GM19351 (cell line): Measurements from ENCODE around the gene PRKAG1.

Source experiments
- ATAC-seq: cut with Tn5 transposase; IDR thresholded peaks from one replicate; pipeline ENCODE4 v1.9.1; 2021; ENCODE audit warnings: mild to moderate bottlenecking, moderate library complexity; ENCODE audit not compliant: unreplicated experiment

Gene PRKAG1

GRCh38 chr12:49050507-49051372, 32.2 kb upstream of the PRKAG1 start:
- ATAC-seq, result no peak

GRCh38 chr12:49049566-49050224, 31.1 kb upstream of the PRKAG1 start:
- ATAC-seq, result no peak

- no peak for ATAC-seq
Observed at GRCh38 chr12:49048953-49049352, 30.4 kb upstream of the PRKAG1 start.

- ATAC-seq, result no peak
Observed at GRCh38 chr12:49046129-49046895, 27.7 kb upstream of the PRKAG1 start.

GRCh38 chr12:49044660-49045059, 26.1 kb upstream of the PRKAG1 start:
- no peak for ATAC-seq

GRCh38 chr12:49043856-49044258, 25.3 kb upstream of the PRKAG1 start:
- no peak for ATAC-seq

GRCh38 chr12:49043241-49043640, 24.7 kb upstream of the PRKAG1 start:
- ATAC-seq, result no peak

- ATAC-seq, result no peak
Observed at GRCh38 chr12:49041881-49042484, 23.4 kb upstream of the PRKAG1 start.

- no peak for ATAC-seq
Observed at GRCh38 chr12:49041036-49041880, 22.7 kb upstream of the PRKAG1 start.

GRCh38 chr12:49040364-49040855, 21.8 kb upstream of the PRKAG1 start:
- no peak for ATAC-seq

- no peak for ATAC-seq
Observed at GRCh38 chr12:49039421-49040363, 21.1 kb upstream of the PRKAG1 start.

- ATAC-seq, result no peak
Observed at GRCh38 chr12:49038291-49038955, 19.8 kb upstream of the PRKAG1 start.

- ATAC-seq, result no peak
Observed at GRCh38 chr12:49037947-49038237, 19.3 kb upstream of the PRKAG1 start.

- ATAC-seq, result no peak
Observed at GRCh38 chr12:49037111-49037946, 18.8 kb upstream of the PRKAG1 start.

GRCh38 chr12:49036029-49036428, 17.5 kb upstream of the PRKAG1 start:
- no peak for ATAC-seq

- ATAC-seq, result no peak
Observed at GRCh38 chr12:49034286-49034622, 15.7 kb upstream of the PRKAG1 start.

GRCh38 chr12:49033611-49034285, 15.2 kb upstream of the PRKAG1 start:
- no peak for ATAC-seq
